ENCODE measurements around the gene ZBTB42. TPM values are rescaled to one million over a fixed set of nuclear protein-coding genes. Genes with fewer than 3 reads are reported as not detected.

Gene ZBTB42
- total RNA-seq, 2 donors from 2014 or later = 6.6 to 7.0 TPM

- peaks cover 29% of the 10 kb centered on the region for H3K4me1 ChIP-seq
- no peak for DNase-seq
- H3K27me3 ChIP-seq = no peaks in the 10 kb centered on the region
- no peak for TF ChIP-seq CTCF (IDR thresholded peaks at IDR 0.05)
- peak overlapping the region; percentile 62 for H3K4me3 ChIP-seq
- H3K36me3 ChIP-seq = peaks cover 8% of the 10 kb centered on the region
- H3K27ac ChIP-seq = no peak overlapping the region
- intact Hi-C loops (cut with DNase I) = no loop called here
- peak overlapping the region in 1 of 2 donors; percentile 89 for H3K9ac ChIP-seq (ENCODE audit: low read depth in 2 of 2, low read length in 2 of 2)
- no peaks in the 10 kb centered on the region for H3K9me3 ChIP-seq
Measured at GRCh38 chr14:104792945-104793702, 7.8 kb upstream of the ZBTB42 start.

GRCh38 chr14:104793703-104793959, 7.3 kb upstream of the ZBTB42 start:
- H3K9ac ChIP-seq (ENCODE audit: low read depth in 2 of 2, low read length in 2 of 2) = peak overlapping the region; percentile 28 to 89

GRCh38 chr14:104794099-104794498, 6.8 kb upstream of the ZBTB42 start:
- H3K9me3 ChIP-seq = no peaks in the 10 kb centered on the region
- DNase-seq = peak; percentile 77
- no peaks in the 10 kb centered on the region for H3K27me3 ChIP-seq
- no peak for TF ChIP-seq CTCF (IDR thresholded peaks at IDR 0.05)
- H3K36me3 ChIP-seq = peaks cover 8% of the 10 kb centered on the region
- H3K4me3 ChIP-seq = peak overlapping the region; percentile 62
- peaks cover 29% of the 10 kb centered on the region for H3K4me1 ChIP-seq
- intact Hi-C loops (cut with DNase I) = no loop called here
- H3K9ac ChIP-seq (ENCODE audit: low read depth in 2 of 2, low read length in 2 of 2) = peak overlapping the region; percentile 88 to 89
- no peak overlapping the region for H3K27ac ChIP-seq

More at GRCh38 chr14:104793703-104793959, 7.3 kb upstream of the ZBTB42 start:
- DNase-seq = no peak
- Histone ChIP-seq H3K9me3 (no peaks in the 10 kb centered on the region), H3K4me3 (peak overlapping the region; percentile 62), H3K27me3 (no peaks in the 10 kb centered on the region), H3K4me1 (peaks cover 29% of the 10 kb centered on the region), H3K36me3 (peaks cover 8% of the 10 kb centered on the region), H3K27ac (no peak overlapping the region)
- no peak for TF ChIP-seq CTCF (IDR thresholded peaks at IDR 0.05)
- intact Hi-C loops (cut with DNase I) = no loop called here

GRCh38 chr14:104794631-104794992, 6.3 kb upstream of the ZBTB42 start:
- H3K4me3 ChIP-seq = peak overlapping the region; percentile 62
- peak overlapping the region; percentile 88 to 89 for H3K9ac ChIP-seq (ENCODE audit: low read depth in 2 of 2, low read length in 2 of 2)
- H3K27ac ChIP-seq = peak overlapping the region; percentile 65
- peaks cover 29% of the 10 kb centered on the region for H3K4me1 ChIP-seq
- H3K36me3 ChIP-seq = peaks cover 8% of the 10 kb centered on the region
- TF ChIP-seq CTCF (IDR thresholded peaks at IDR 0.05) = no peak
- H3K27me3 ChIP-seq = no peaks in the 10 kb centered on the region
- intact Hi-C loops (cut with DNase I) = no loop called here
- H3K9me3 ChIP-seq = no peaks in the 10 kb centered on the region
- DNase-seq = peak; percentile 58

GRCh38 chr14:104794993-104795780, 5.7 kb upstream of the ZBTB42 start, which contains the start of gene AKT1:
AKT1 (minus strand) TSS chr14:104795748; CDS start chr14:104792643, 3,105 bp downstream.
- peaks cover 5% of the 10 kb centered on the region for H3K36me3 ChIP-seq
- H3K27me3 ChIP-seq = no peaks in the 10 kb centered on the region
- peak within 1 kb of the TSS; percentile 62 for H3K4me3 ChIP-seq
- DNase-seq = peak; percentile 35
- no peak for TF ChIP-seq CTCF (IDR thresholded peaks at IDR 0.05)
- peaks cover 29% of the 10 kb centered on the region for H3K4me1 ChIP-seq
- no peaks in the 10 kb centered on the region for H3K9me3 ChIP-seq
- H3K27ac ChIP-seq = peak within 1 kb of the TSS; percentile 65
- intact Hi-C loops (cut with DNase I) = no loop called here
- peak within 1 kb of the TSS; percentile 88 to 89 for H3K9ac ChIP-seq (ENCODE audit: low read depth in 2 of 2, low read length in 2 of 2)
